Coronary artery (tissue), 2 donors: ENCODE data around the gene MPND.

ENCODE experiments used
- DNase-seq: peaks from one replicate; pipeline ENCODE4 v3.0.0-alpha.2; 2017; ENCODE audit warnings: low spot score
- H3K27ac ChIP-seq, 2 donors: fragments of 200-600 bp; sonication (generic); one replicate each; pipeline ENCODE4 v1.5.1; 2016 to 2019
- H3K4me3 ChIP-seq: fragments of 200-600 bp; sonication (generic); 2 replicates; pipeline ENCODE4 v1.5.1; 2016; ENCODE audit warnings: mild to moderate bottlenecking, moderate library complexity
- CTCF ChIP-seq: fragments of 200-600 bp; sonication (generic); IDR thresholded peaks from one replicate; pipeline ENCODE4 v1.5.1; 2019; ENCODE audit warnings: antibody characterized with exemption

The MPND gene

GRCh38 chr19:4386041-4386782 lies 42.9 kb downstream of the MPND start:
- DNase-seq: no peak

GRCh38 chr19:4388337-4389063 lies 45.1 kb downstream of the MPND start:
- no peak for DNase-seq
- H3K27ac ChIP-seq: peak overlapping the region in 1 of 2 donors; percentile 84
- H3K4me3 ChIP-seq: peak overlapping the region; percentile 25
- no peak for TF ChIP-seq CTCF

More at GRCh38 chr19:4386041-4386782, 42.9 kb downstream of the MPND start:
- TF ChIP-seq CTCF: no peak
- Histone ChIP-seq H3K27ac (no peak overlapping the region), H3K4me3 (no peak overlapping the region)

- Histone ChIP-seq H3K27ac (peak overlapping the region in 1 of 2 donors; percentile 84), H3K4me3 (peak overlapping the region; percentile 25)
- no peak for TF ChIP-seq CTCF
- DNase-seq: no peak
Observed at GRCh38 chr19:4389064-4389375, 45.7 kb downstream of the MPND start.

- no peak for DNase-seq
- Histone ChIP-seq H3K27ac (peak overlapping the region; percentile 32 to 84), H3K4me3 (peak overlapping the region; percentile 24)
- TF ChIP-seq CTCF: no peak
Observed at GRCh38 chr19:4389511-4390016, 46.2 kb downstream of the MPND start.

- H3K4me3 ChIP-seq: peak overlapping the region; percentile 35
- no peak for DNase-seq
Observed at GRCh38 chr19:4390017-4390566, 46.7 kb downstream of the MPND start.

More at GRCh38 chr19:4390017-4390566, 46.7 kb downstream of the MPND start:
- no peak for TF ChIP-seq CTCF
- peak overlapping the region; percentile 32 to 84 for H3K27ac ChIP-seq
